ENCODE measurements around the gene INTS14.

DNA sequence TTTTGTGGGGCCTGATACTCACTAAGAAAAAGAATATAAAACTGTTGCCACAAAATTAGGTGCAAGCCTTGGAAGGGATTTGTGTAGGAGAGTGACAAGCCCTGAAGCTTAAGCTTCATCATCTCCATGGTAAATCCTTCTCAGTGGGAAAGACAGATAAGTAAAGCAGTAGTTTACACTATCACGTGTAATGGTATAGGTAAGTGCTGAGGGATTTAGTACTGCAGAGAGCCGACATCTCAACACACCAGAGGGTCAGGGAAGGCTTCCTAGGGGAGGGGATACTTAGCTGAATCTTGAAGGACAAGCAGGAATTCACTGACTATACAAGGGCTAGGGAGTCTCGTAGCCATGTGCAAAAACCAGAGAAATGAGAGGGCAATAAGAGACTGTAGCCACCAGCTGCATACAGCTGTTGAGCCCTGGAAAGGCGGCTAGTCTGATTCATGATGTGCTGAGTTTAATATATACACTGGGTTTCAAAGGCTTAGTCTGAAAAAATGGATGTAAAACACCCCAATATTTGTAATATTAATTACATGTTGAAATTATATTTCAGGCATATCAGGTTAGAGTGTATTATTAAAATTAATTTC is 21.9 kb upstream of the INTS14 start:
- TF ChIP-seq, protein P1, sequence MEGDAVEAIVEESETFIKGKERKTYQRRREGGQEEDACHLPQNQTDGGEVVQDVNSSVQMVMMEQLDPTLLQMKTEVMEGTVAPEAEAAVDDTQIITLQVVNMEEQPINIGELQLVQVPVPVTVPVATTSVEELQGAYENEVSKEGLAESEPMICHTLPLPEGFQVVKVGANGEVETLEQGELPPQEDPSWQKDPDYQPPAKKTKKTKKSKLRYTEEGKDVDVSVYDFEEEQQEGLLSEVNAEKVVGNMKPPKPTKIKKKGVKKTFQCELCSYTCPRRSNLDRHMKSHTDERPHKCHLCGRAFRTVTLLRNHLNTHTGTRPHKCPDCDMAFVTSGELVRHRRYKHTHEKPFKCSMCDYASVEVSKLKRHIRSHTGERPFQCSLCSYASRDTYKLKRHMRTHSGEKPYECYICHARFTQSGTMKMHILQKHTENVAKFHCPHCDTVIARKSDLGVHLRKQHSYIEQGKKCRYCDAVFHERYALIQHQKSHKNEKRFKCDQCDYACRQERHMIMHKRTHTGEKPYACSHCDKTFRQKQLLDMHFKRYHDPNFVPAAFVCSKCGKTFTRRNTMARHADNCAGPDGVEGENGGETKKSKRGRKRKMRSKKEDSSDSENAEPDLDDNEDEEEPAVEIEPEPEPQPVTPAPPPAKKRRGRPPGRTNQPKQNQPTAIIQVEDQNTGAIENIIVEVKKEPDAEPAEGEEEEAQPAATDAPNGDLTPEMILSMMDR (IDR thresholded peaks at IDR 0.05) = no peak
- no peak for TF ChIP-seq POLR2A (IDR thresholded peaks at IDR 0.05)

All from heart left ventricle (tissue), 13 donors.